Natural killer cell (primary cell): Measurements from ENCODE around the gene BCL2L1. TPM values are rescaled to one million over a fixed set of nuclear protein-coding genes. Genes with fewer than 3 reads are reported as not detected.
A peak's percentile ranks its signal among the peaks of the same experiment; 100 is the strongest.
"Not testable (repeated sequence)": the region's sequence is repeated elsewhere in the genome, so short reads cannot be mapped to it uniquely, and the experiment has no call there.

Experiments used
- ATAC-seq, 3 donors: fragments of 150-1000 bp in 2 of 3; fragments of 200-7000 bp in 1 of 3; cut with Tn5 transposase; 1 replicate in 1 of 3; 2 replicates in 2 of 3; pipeline ENCODE4 v1.10.0; 2021; ENCODE audit warnings: mild to moderate bottlenecking in 2 of 3, moderate library complexity in 2 of 3
- DNase-seq, 2 donors: peaks; one replicate each; pipeline versions ENCODE4 v3.0.0 to v3.0.0-alpha.2; 2013 to 2021; ENCODE audit warnings: mixed read lengths in 1 of 2
- H3K27ac ChIP-seq: one replicate; pipeline ENCODE4 v1.5.1; 2013; ENCODE audit warnings: mild to moderate bottlenecking, low read length
- H3K27me3 ChIP-seq: one replicate; pipeline ENCODE4 v1.6.1; 2013; ENCODE audit warnings: low read length; ENCODE audit not compliant: control insufficient read depth, insufficient read depth
- H3K36me3 ChIP-seq: one replicate; pipeline ENCODE4 v1.6.1; 2013; ENCODE audit warnings: low read length; ENCODE audit not compliant: control insufficient read depth, insufficient read depth
- H3K4me1 ChIP-seq: one replicate; pipeline ENCODE4 v1.6.1; 2013; ENCODE audit warnings: low read length; ENCODE audit not compliant: control insufficient read depth, insufficient read depth
- H3K4me3 ChIP-seq: one replicate; pipeline ENCODE4 v1.5.1; 2013; ENCODE audit warnings: low read length
- H3K9me3 ChIP-seq: one replicate; pipeline ENCODE4 v1.6.1; 2013; ENCODE audit warnings: low read length; ENCODE audit not compliant: control insufficient read depth, insufficient read depth
- H3K27ac Mint-ChIP-seq, 2 donors: one replicate each; pipeline ENCODE4 v1.8.0; 2022; ENCODE audit warnings: mild to moderate bottlenecking in 2 of 2, mixed read lengths in 2 of 2, moderate library complexity in 1 of 2
- H3K27me3 Mint-ChIP-seq, 2 donors: one replicate each; pipeline ENCODE4 v1.8.0; 2022; ENCODE audit warnings: low read depth in 2 of 2, mixed read lengths in 2 of 2
- H3K36me3 Mint-ChIP-seq: one replicate; pipeline ENCODE4 v1.8.0; 2022; ENCODE audit warnings: mixed read lengths
- H3K4me1 Mint-ChIP-seq, 2 donors: one replicate each; pipeline ENCODE4 v1.8.0; 2022; ENCODE audit warnings: mixed read lengths in 2 of 2
- H3K4me3 Mint-ChIP-seq: one replicate; pipeline ENCODE4 v1.8.0; 2022; ENCODE audit warnings: mild to moderate bottlenecking, moderate library complexity, mixed read lengths
- H3K9me3 Mint-ChIP-seq, 2 donors: one replicate each; pipeline ENCODE4 v1.8.0; 2022; ENCODE audit warnings: mixed read lengths in 2 of 2
- CTCF ChIP-seq: fragments of 200-600 bp; IDR thresholded peaks from one replicate; pipeline ENCODE4 v1.8.0; 2022; ENCODE audit warnings: antibody characterized with exemption
- WGBS: methylation state at CpG from one replicate; pipeline ENCODE4 v1.1.7; 2013; ENCODE audit warnings: missing lambda C conversion rate; ENCODE audit not compliant: insufficient coverage; 5-methylcytosine and 5-hydroxymethylcytosine counted together
- intact Hi-C: fragments of 100-400 bp; cut with micrococcal nuclease; formaldehyde crosslinking; loops from one replicate; pipeline ENCODE4 v1.14.2; 2022
- total RNA-seq, 4 donors: library from RNA; stranded (reverse); fragments of 120-200 nt in 1 of 4; gene quantifications; one replicate each; pipeline versions ENCODE4 v1.2.3 to v1.2.4, GENCODE V29; 2013 to 2022

BCL2L1 gene
- total RNA-seq, 3 donors from 2014 or later (not counting 1 experiment from before 2014, with no cell fraction given), result 67.4 to 92.6 (median 78.6) TPM

DNA sequence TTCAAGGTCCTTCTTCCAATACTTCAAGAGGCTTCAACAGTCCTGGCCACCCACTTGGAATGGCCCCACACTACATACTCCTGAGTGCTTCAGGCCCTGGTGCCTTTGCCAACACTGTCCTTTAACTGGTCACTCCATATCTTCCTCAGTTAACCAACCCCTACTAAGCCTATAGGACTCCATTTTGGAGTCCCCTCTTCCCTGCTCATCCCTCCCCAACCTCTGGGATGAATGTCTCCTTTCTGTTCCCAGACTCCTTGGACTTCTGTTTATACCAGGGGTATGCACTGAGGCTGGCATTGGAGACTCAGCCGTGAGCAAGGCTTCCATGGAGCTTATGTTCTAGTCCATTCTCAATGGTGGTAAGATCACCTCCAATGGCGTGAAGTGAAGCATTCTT is 51.3 kb downstream of the BCL2L1 start:
- H3K4me1 ChIP-seq, result peaks cover 96% of the 10 kb centered on the region
- 100% methylated on average over 1 of the region's 2 CpGs for WGBS
- H3K36me3 ChIP-seq, result peaks cover 3% of the 10 kb centered on the region
- Mint-ChIP-seq H3K27me3 (no peaks in the 10 kb centered on the region), H3K36me3 (no peaks in the 10 kb centered on the region), H3K9me3 (no peaks in the 10 kb centered on the region), H3K27ac (peak overlapping the region; percentile 89 to 100), H3K4me3 (peak overlapping the region; percentile 37), H3K4me1 (peaks cover 83% of the 10 kb centered on the region in 2 donors)
- no peaks in the 10 kb centered on the region for H3K9me3 ChIP-seq
- no peak overlapping the region for H3K27ac ChIP-seq
- H3K27me3 ChIP-seq, result no peaks in the 10 kb centered on the region
- intact Hi-C loops, result no loop called here
- DNase-seq, result no peak
- H3K4me3 ChIP-seq, result no peak overlapping the region
- no peak for ATAC-seq
- no peak for TF ChIP-seq CTCF

DNA sequence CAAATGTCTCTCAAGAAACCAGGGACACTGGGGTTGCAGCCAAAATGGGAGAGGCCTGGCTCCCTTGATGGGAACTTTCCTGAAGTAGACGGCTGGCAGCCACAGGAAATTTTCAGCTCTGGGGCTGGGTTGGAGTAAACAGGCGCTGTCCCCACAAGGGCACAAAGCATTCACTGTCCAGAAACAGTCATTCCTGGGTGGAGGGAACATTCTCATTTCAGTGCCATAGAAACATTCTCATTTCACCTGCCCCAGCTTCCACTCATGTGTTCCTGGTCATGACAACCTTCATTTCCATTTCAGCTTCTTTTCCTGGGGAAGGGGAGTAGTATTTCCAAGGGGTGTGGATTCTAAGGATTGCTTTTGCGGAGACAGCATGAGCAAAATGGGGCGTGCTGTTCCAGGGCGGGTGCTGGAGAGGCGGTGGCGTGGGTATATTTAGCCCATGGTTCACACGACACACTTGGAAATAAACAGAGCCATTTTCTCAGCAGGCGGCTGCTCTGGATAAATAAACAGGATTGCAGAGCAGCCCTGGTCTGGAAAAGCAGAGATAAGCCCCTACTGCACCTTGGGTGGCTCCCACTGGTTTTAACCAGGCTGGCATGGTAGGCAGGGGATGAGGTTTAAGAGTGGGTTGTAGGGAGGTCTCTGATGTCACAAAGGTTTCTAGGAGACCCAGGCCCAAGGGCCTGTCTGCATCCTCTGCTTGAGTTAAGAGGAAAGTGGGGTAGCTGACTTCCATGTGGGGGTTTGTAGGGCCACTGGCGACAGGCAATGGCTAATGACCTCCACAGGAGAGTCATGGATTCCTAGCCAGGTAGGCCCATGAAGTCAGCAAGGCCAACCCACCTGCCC is 52.1 kb downstream of the BCL2L1 start:
- H3K36me3 Mint-ChIP-seq, result no peaks in the 10 kb centered on the region
- intact Hi-C loops, result no loop called here
- TF ChIP-seq CTCF, result no peak
- Histone ChIP-seq H3K27me3 (no peaks in the 10 kb centered on the region), H3K4me3 (no peak overlapping the region), H3K36me3 (peaks cover 7% of the 10 kb centered on the region), H3K27ac (peak overlapping the region; percentile 35), H3K9me3 (no peaks in the 10 kb centered on the region), H3K4me1 (peaks cover 96% of the 10 kb centered on the region)
- no peaks in the 10 kb centered on the region for H3K9me3 Mint-ChIP-seq
- ATAC-seq, result no peak
- no peaks in the 10 kb centered on the region for H3K27me3 Mint-ChIP-seq
- H3K27ac Mint-ChIP-seq, result peak overlapping the region; percentile 89 to 100
- DNase-seq, result no peak
- H3K4me3 Mint-ChIP-seq, result no peak overlapping the region
- 95% methylated on average over 10 of the region's 10 CpGs for WGBS
- H3K4me1 Mint-ChIP-seq, result peaks cover 80 to 83% of the 10 kb centered on the region in 2 donors

GRCh38 chr20:31669876-31670275 is 52.8 kb downstream of the BCL2L1 start:
- ATAC-seq (no peak), DNase-seq (no peak)
- Histone ChIP-seq H3K36me3 (peaks cover 14% of the 10 kb centered on the region), H3K4me1 (peaks cover 96% of the 10 kb centered on the region), H3K27me3 (no peaks in the 10 kb centered on the region), H3K27ac (peak overlapping the region; percentile 35), H3K9me3 (no peaks in the 10 kb centered on the region), H3K4me3 (no peak overlapping the region)
- no peaks in the 10 kb centered on the region for H3K36me3 Mint-ChIP-seq
- TF ChIP-seq CTCF, result no peak
- H3K9me3 Mint-ChIP-seq, result no peaks in the 10 kb centered on the region
- peak overlapping the region; percentile 82 for H3K4me3 Mint-ChIP-seq
- 98% methylated on average over 2 of the region's 3 CpGs for WGBS
- intact Hi-C loops, result no loop called here
- H3K27me3 Mint-ChIP-seq, result no peaks in the 10 kb centered on the region
- H3K4me1 Mint-ChIP-seq, result peaks cover 73 to 82% of the 10 kb centered on the region in 2 donors
- H3K27ac Mint-ChIP-seq, result peak overlapping the region; percentile 89 to 100

DNA sequence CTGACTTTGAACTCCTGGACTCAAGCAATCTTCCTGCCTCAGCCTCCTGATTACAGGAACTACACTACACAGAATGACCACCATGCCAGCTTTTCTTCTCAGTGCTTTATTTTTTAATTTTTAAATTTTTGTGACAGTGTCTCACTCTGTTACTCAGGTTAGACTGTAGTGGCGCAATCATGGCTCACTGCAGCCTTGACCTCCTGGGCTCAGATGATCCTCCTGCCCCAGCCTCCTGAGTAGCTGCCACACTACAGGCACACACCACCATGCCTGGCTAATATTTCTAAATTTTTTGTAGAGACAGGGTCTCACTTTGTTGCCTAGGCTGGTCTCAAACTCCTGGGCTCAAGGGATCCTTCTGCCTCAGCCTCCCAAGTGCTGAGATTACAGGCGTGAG is 53.7 kb downstream of the BCL2L1 start:
- peaks cover 73 to 82% of the 10 kb centered on the region in 2 donors for H3K4me1 Mint-ChIP-seq
- H3K27me3 Mint-ChIP-seq, H3K9me3 ChIP-seq, H3K4me3 ChIP-seq, DNase-seq, ATAC-seq, H3K36me3 Mint-ChIP-seq, H3K9me3 Mint-ChIP-seq, H3K27me3 ChIP-seq, intact Hi-C loops: not testable (repeated sequence)
- Histone ChIP-seq H3K27ac (peak overlapping the region; percentile 35), H3K4me1 (peaks cover 96% of the 10 kb centered on the region), H3K36me3 (peaks cover 19% of the 10 kb centered on the region)
- peak overlapping the region; percentile 89 to 100 for H3K27ac Mint-ChIP-seq
- H3K4me3 Mint-ChIP-seq, result peak overlapping the region; percentile 82
- WGBS, result 100% methylated on average over 1 of the region's 2 CpGs
